Heart right ventricle (tissue), 16 donors: Measurements from ENCODE around the gene CCDC39. TPM values are rescaled to one million over a fixed set of nuclear protein-coding genes. Genes with fewer than 3 reads are reported as not detected.
A peak's percentile ranks its signal among the peaks of the same experiment; 100 is the strongest.
"Not testable (repeated sequence)": the region's sequence is repeated elsewhere in the genome, so short reads cannot be mapped to it uniquely, and the experiment has no call there.

Source experiments
- ATAC-seq, 8 donors: fragments of 200-7000 bp; cut with Tn5 transposase; one replicate each; pipeline ENCODE4 v1.9.1; 2020; ENCODE audit warnings: mild to moderate bottlenecking in 8 of 8, moderate library complexity in 8 of 8, moderate number of reproducible peaks in 1 of 8
- DNase-seq, 2 donors: peaks; one replicate each; pipeline ENCODE4 v3.0.0-alpha.2; 2020
- H3K27ac ChIP-seq, 10 donors: fragments of 200-600 bp; sonication (generic) in 2 of 10; one replicate each; pipeline versions ENCODE4 v1.5.0 to v1.8.0; 2020 to 2022; ENCODE audit warnings: mild to moderate bottlenecking in 3 of 10
- H3K27me3 ChIP-seq, 7 donors: fragments of 200-600 bp; one replicate each; pipeline ENCODE4 v1.8.0; 2021 to 2022; ENCODE audit warnings: mild to moderate bottlenecking in 2 of 7
- H3K36me3 ChIP-seq, 9 donors: fragments of 200-600 bp; sonication (generic) in 1 of 9; one replicate each; pipeline versions ENCODE4 v1.5.0 to v1.8.0; 2020 to 2022; ENCODE audit warnings: mild to moderate bottlenecking in 2 of 9
- H3K4me1 ChIP-seq, 9 donors: fragments of 200-600 bp; sonication (generic) in 1 of 9; one replicate each; pipeline versions ENCODE4 v1.5.0 to v1.8.0; 2020 to 2022; ENCODE audit warnings: mild to moderate bottlenecking in 4 of 9
- H3K4me3 ChIP-seq, 10 donors: fragments of 200-600 bp; sonication (generic) in 2 of 10; one replicate each; pipeline versions ENCODE4 v1.5.0 to v1.8.0; 2020 to 2022; ENCODE audit warnings: mild to moderate bottlenecking in 7 of 10, moderate library complexity in 2 of 10
- H3K9me3 ChIP-seq, 11 donors: fragments of 200-600 bp in 10 of 11; sonication (generic) in 2 of 11; one replicate each; pipeline versions ENCODE4 v1.5.0 to v1.8.0; 2013 to 2022; ENCODE audit warnings: mild to moderate bottlenecking in 2 of 11, control low read depth in 1 of 11, moderate library complexity in 1 of 11
- WGBS, 2 donors: extraction: QIAGEN DNeasy Blood & Tissue Kit; methylation state at CpG; one replicate each; pipeline ENCODE4 v1.1.7; 2013; ENCODE audit warnings: inconsistent platforms in 1 of 2; 5-methylcytosine and 5-hydroxymethylcytosine counted together
- intact Hi-C, 10 donors: fragments of 100-400 bp; cut with DNase I; formaldehyde crosslinking; loops; one replicate each; pipeline versions ENCODE4 v1.11.1 to v1.14.2; 2022
- polyA plus RNA-seq, 2 donors: library from polyadenylated mRNA; stranded (reverse); fragments of 200-250 nt; gene quantifications; one replicate each; pipeline ENCODE4 v1.2.3, GENCODE V29; 2013
- total RNA-seq, 10 donors: library from RNA; stranded (reverse); fragmentation: NEBNext Ultra II Directional in 3 of 10; extraction: Animal tissue kit (Norgen Biotek cat#: 25700) in 3 of 10; gene quantifications; one replicate each; pipeline versions ENCODE4 v1.2.1 to v1.2.4, GENCODE V29; 2021 to 2023
- TF ChIP-seq, protein P1 (sequence below), 9 donors: fragments of 200-600 bp; sonication (generic) in 2 of 9; IDR thresholded peaks; one replicate each; pipeline versions ENCODE4 v1.5.0 to v1.8.0; 2021 to 2022; ENCODE audit warnings: antibody characterized with exemption in 9 of 9, mild to moderate bottlenecking in 5 of 9, moderate library complexity in 1 of 9
- donor health status: Arrhythmogenic right ventricular cardiomyopathy.
- donor health status: ischemic (EF 13 %, LVEDD 7.1; RV severe dilation, severe dysfunction).
- donor health status: healthy with polysubstance abuse.
- donor health status: DM: no; HTN: yes; CAD: no.
- donor health status: DM: no; HTN: no; CAD: no.
- donor health status: ischemic (EF 25% LVEDD 6.9; RV normal size, moderate dysfunction).
- donor health status: ischemic (EF 25% LVEDD 5.7; RV mildly dilated, moderate dysfunction).
- donor health status: healthy.
- donor health status: DM: yes; HTN: yes; CAD: no.
- donor health status: Ischemic cardiomyopathy.
- donor health status: ischemic (EF 35%, LVEDD 5.7; RV mildly dilated, moderate dysfunction).
- donor health status: nonischemic (EF 11% LVEDD 7.7; RV severe dilation, severe dysfunction).
- donor health status: DM: yes; HTN: yes; CAD: no.
- donor health status: PGD.
- donor health status: ischemic (EF 29% LVEDD 5.4; RV normal size, mild dysfunction).
- donor health status: nonischemic (EF 23%, LVEDD 6.1; RV moderate dilation, normal function).

CCDC39 gene
- total and polyA plus RNA-seq, 12 donors, result 0.15 TPM; not detected in 11

DNA sequence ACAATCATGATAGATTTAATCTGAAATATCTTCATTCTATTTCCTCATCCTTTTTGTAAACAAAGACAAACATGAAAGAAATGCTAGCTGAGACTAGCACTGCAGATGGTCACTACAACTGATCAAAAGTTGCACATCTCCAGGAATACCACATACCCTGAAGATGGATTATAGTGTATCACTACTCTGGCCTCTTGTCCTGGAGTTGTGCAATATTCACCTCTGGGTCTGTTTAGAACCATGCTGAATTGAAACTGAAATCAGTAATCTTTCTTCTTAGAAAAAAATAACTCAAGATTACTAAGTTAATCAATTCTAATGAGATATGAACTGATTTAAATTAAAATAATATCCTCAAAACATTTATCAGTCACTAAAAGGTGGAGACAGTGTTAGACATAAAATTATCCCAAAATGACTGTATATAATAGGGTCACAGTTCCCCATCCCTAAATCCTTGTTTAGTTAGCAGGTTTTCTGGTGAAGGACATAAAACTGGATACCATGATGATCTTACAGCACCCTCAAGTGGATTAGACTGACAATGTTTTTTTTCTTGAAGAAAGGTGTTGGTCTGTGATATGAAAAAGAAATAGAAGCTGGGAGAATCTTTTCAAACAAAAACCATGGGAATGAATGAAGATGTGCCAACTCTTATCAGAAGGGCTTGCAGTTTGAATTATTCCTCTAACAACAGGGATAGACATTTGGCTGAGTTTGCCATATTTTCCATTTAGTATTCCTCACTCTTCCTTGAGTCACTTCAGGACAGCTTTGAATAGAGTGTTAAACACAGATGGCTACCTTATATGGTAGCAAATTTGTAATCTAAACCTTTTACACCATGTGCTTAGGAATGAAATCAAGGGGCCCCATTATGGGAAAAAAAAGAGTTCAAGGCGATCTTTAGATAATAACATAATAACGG is 84.4 kb downstream of the CCDC39 start:
- Histone ChIP-seq H3K36me3 (no peaks in the 10 kb centered on the region), H3K4me1 (no peaks in the 10 kb centered on the region), H3K27ac (no peak overlapping the region), H3K9me3 (peaks cover 0 to 5% (median 0%) of the 10 kb centered on the region in 11 donors), H3K4me3 (no peak overlapping the region), H3K27me3 (peaks cover 0 to 51% (median 14%) of the 10 kb centered on the region in 7 donors)
- 71 to 86% methylated on average over 2 of the region's 2 CpGs for WGBS, 2 donors
- ATAC-seq (no peak), DNase-seq (no peak)
- intact Hi-C loops, result loop anchor here in 3 of 10 donors (5.0 to 10.0 kb wide), 3 partner anchors 670 to 783 kb away; no protein-coding TSS in a partner anchor
- TF ChIP-seq, protein P1, sequence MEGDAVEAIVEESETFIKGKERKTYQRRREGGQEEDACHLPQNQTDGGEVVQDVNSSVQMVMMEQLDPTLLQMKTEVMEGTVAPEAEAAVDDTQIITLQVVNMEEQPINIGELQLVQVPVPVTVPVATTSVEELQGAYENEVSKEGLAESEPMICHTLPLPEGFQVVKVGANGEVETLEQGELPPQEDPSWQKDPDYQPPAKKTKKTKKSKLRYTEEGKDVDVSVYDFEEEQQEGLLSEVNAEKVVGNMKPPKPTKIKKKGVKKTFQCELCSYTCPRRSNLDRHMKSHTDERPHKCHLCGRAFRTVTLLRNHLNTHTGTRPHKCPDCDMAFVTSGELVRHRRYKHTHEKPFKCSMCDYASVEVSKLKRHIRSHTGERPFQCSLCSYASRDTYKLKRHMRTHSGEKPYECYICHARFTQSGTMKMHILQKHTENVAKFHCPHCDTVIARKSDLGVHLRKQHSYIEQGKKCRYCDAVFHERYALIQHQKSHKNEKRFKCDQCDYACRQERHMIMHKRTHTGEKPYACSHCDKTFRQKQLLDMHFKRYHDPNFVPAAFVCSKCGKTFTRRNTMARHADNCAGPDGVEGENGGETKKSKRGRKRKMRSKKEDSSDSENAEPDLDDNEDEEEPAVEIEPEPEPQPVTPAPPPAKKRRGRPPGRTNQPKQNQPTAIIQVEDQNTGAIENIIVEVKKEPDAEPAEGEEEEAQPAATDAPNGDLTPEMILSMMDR (IDR thresholded peaks at IDR 0.05), result peak in 6 of 9 donors; percentile 13 to 47 (median 22)

DNA sequence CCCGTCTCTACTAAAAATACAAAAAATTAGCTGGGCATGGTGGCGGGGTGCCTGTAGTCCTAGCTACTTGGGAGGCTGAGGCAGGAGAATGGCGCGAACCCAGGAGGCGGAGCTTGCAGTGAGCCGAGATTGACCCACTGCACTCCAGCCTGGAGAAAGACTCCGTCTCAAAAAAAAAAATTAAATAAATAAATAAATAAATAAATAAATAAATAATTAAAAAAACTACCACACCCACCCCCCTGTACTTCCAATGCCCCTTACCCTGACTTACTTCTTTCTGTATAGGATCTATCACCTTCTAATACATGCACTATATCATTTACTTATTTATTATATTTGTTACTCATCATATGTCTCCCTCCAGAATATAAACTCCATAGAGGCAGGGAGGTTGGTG is 85.7 kb downstream of the CCDC39 start:
- not testable (repeated sequence) for H3K9me3 ChIP-seq, H3K4me1 ChIP-seq, H3K4me3 ChIP-seq, H3K36me3 ChIP-seq, H3K27ac ChIP-seq, DNase-seq, ATAC-seq
- intact Hi-C loops, result loop anchor here in 1 of 10 donors (10.0 kb wide), 2 partner anchors 669 to 779 kb away; no protein-coding TSS in a partner anchor
- H3K27me3 ChIP-seq, result peaks cover 0 to 63% (median 14%) of the 10 kb centered on the region in 7 donors
- WGBS, 2 donors, result 87 to 92% methylated on average over 7 of the region's 7 CpGs

- Histone ChIP-seq H3K4me3 (no peak overlapping the region), H3K36me3 (no peaks in the 10 kb centered on the region), H3K4me1 (no peaks in the 10 kb centered on the region), H3K27ac (no peak overlapping the region), H3K27me3 (peaks cover 0 to 58% (median 21%) of the 10 kb centered on the region in 7 donors), H3K9me3 (no peaks in the 10 kb centered on the region)
- intact Hi-C loops, result loop anchor here in 1 of 10 donors (10.0 kb wide), 2 partner anchors 666 to 776 kb away; no protein-coding TSS in a partner anchor
- TF ChIP-seq, protein P1 (IDR thresholded peaks at IDR 0.05), result no peak
- no peak for ATAC-seq
- 88 to 91% methylated on average over 23 of the region's 23 CpGs for WGBS, 2 donors
- DNase-seq, result no peak
These were observed 88.9 kb downstream of the CCDC39 start for GRCh38 chr3:180590396-180590795.

GRCh38 chr3:180580934-180581333 is 98.4 kb downstream of the CCDC39 start:
- Histone ChIP-seq H3K36me3 (no peaks in the 10 kb centered on the region), H3K4me3 (no peak overlapping the region), H3K9me3 (no peaks in the 10 kb centered on the region), H3K27ac (no peak overlapping the region), H3K27me3 (peaks cover 0 to 48% (median 14%) of the 10 kb centered on the region in 7 donors), H3K4me1 (no peaks in the 10 kb centered on the region)
- TF ChIP-seq, protein P1 (IDR thresholded peaks at IDR 0.05), result no peak
- DNase-seq (no peak), ATAC-seq (no peak)
- intact Hi-C loops, result loop anchor here in 1 of 10 donors (10.0 kb wide), 1 partner anchor 646 kb away; no protein-coding TSS in a partner anchor
- WGBS, 2 donors, result 55 to 60% methylated on average over 1 of the region's 1 CpG
